Caco-2 (cell line): ENCODE measurements around the gene SLC6A18. TPM values are rescaled to one million over a fixed set of nuclear protein-coding genes. Genes with fewer than 3 reads are reported as not detected.
A peak's percentile ranks its signal among the peaks of the same experiment; 100 is the strongest.

Experiments
- BruUV-seq: library from RNA; stranded (reverse); fragments of 400-500 nt; replicated peaks from 2 replicates; lab custom pipeline; 2021; lab: Mats Ljungman, UMichigan
- CTCF ChIA-PET: fragments of 300-600 bp; sonication (Branson Sonifier 250); formaldehyde crosslinking; loops from one replicate; lab custom pipeline; 2022; ENCODE audit warnings: antibody characterized with exemption; lab: Charles Lee
- POLR2A ChIA-PET: fragments of 300-600 bp; sonication (Branson Sonifier 250); formaldehyde crosslinking; loops from one replicate; lab custom pipeline; 2022; ENCODE audit warnings: antibody characterized with exemption; lab: Charles Lee
- DNase-seq, 2 experiments: peaks; one replicate each; pipeline versions ENCODE4 v3.0.0 to v3.0.0-alpha.2; 2020 to 2022
- H3K27me3 ChIP-seq: replicated peaks from 2 replicates; pipeline ENCODE4 v1.6.0; 2011; ENCODE audit warnings: low read length; ENCODE audit not compliant: control insufficient read depth, insufficient read depth
- H3K36me3 ChIP-seq: 2 replicates; pipeline ENCODE4 v1.5.1; 2011; ENCODE audit warnings: low read length; ENCODE audit not compliant: control insufficient read depth, insufficient read depth
- H3K4me1 ChIP-seq: fragments of 250-450 bp; sonication (Bioruptor Pico); 2 replicates; pipeline ENCODE4 v1.5.1; 2020; ENCODE audit warnings: mild to moderate bottlenecking
- H3K4me3 ChIP-seq: 2 replicates; pipeline ENCODE4 v1.5.1; 2011; ENCODE audit warnings: low read depth, mild to moderate bottlenecking, control low read depth, low read length
- H3K9me3 ChIP-seq: fragments of 250-450 bp; sonication (Bioruptor Pico); 2 replicates; pipeline ENCODE4 v1.5.1; 2020; ENCODE audit warnings: mild to moderate bottlenecking, moderate library complexity
- H3K27ac Mint-ChIP-seq: one replicate; pipeline ENCODE4 v1.8.0; 2022; ENCODE audit warnings: mixed read lengths; ENCODE audit not compliant: unreplicated experiment
- H3K27me3 Mint-ChIP-seq: one replicate; pipeline ENCODE4 v1.8.0; 2022; ENCODE audit warnings: mixed read lengths; ENCODE audit not compliant: insufficient read depth, unreplicated experiment
- H3K36me3 Mint-ChIP-seq: one replicate; pipeline ENCODE4 v1.8.0; 2022; ENCODE audit warnings: mild to moderate bottlenecking, mixed read lengths; ENCODE audit not compliant: insufficient read depth, unreplicated experiment
- H3K4me1 Mint-ChIP-seq: one replicate; pipeline ENCODE4 v1.8.0; 2022; ENCODE audit warnings: low read depth, mixed read lengths; ENCODE audit not compliant: unreplicated experiment
- H3K4me3 Mint-ChIP-seq: one replicate; pipeline ENCODE4 v1.8.0; 2022; ENCODE audit warnings: mild to moderate bottlenecking, moderate library complexity, mixed read lengths; ENCODE audit not compliant: unreplicated experiment
- H3K9me3 Mint-ChIP-seq: one replicate; pipeline ENCODE4 v1.8.0; 2022; ENCODE audit warnings: mixed read lengths; ENCODE audit not compliant: unreplicated experiment
- intact Hi-C: fragments of 100-400 bp; cut with micrococcal nuclease; formaldehyde crosslinking; loops from one replicate; pipeline ENCODE4 v1.10.0; 2022; ENCODE audit not compliant: unreplicated experiment
- total RNA-seq: library from RNA; stranded (reverse); gene quantifications from 2 replicates; pipeline ENCODE4 v1.2.3, GENCODE V29; 2022
- TF ChIP-seq, protein P1 (sequence below), 2 experiments: fragments of 200-600 bp in 1 of 2; IDR thresholded peaks; 1 replicate in 1 of 2; 2 replicates in 1 of 2; pipeline versions ENCODE4 v1.5.1 to v1.8.0; 2011 to 2022; ENCODE audit warnings: antibody characterized with exemption in 1 of 2, control low read depth in 1 of 2, inconsistent platforms in 1 of 2, low read depth in 1 of 2, low read length in 1 of 2, mild to moderate bottlenecking in 1 of 2, moderate library complexity in 1 of 2; ENCODE audit not compliant: insufficient read depth in 1 of 2, severe bottlenecking in 1 of 2, unreplicated experiment in 1 of 2

SLC6A18 gene
- total RNA-seq, 1 experiment from 2014 or later = not detected

GRCh38 chr5:1249366-1250280, 24.4 kb downstream of the SLC6A18 start:
- TF ChIP-seq, protein P1, sequence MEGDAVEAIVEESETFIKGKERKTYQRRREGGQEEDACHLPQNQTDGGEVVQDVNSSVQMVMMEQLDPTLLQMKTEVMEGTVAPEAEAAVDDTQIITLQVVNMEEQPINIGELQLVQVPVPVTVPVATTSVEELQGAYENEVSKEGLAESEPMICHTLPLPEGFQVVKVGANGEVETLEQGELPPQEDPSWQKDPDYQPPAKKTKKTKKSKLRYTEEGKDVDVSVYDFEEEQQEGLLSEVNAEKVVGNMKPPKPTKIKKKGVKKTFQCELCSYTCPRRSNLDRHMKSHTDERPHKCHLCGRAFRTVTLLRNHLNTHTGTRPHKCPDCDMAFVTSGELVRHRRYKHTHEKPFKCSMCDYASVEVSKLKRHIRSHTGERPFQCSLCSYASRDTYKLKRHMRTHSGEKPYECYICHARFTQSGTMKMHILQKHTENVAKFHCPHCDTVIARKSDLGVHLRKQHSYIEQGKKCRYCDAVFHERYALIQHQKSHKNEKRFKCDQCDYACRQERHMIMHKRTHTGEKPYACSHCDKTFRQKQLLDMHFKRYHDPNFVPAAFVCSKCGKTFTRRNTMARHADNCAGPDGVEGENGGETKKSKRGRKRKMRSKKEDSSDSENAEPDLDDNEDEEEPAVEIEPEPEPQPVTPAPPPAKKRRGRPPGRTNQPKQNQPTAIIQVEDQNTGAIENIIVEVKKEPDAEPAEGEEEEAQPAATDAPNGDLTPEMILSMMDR (IDR thresholded peaks at IDR 0.05; ENCODE audit: insufficient read depth in 1 of 2, low read depth in 1 of 2, low read length in 1 of 2, severe bottlenecking in 1 of 2, unreplicated experiment in 1 of 2) = no peak

DNA sequence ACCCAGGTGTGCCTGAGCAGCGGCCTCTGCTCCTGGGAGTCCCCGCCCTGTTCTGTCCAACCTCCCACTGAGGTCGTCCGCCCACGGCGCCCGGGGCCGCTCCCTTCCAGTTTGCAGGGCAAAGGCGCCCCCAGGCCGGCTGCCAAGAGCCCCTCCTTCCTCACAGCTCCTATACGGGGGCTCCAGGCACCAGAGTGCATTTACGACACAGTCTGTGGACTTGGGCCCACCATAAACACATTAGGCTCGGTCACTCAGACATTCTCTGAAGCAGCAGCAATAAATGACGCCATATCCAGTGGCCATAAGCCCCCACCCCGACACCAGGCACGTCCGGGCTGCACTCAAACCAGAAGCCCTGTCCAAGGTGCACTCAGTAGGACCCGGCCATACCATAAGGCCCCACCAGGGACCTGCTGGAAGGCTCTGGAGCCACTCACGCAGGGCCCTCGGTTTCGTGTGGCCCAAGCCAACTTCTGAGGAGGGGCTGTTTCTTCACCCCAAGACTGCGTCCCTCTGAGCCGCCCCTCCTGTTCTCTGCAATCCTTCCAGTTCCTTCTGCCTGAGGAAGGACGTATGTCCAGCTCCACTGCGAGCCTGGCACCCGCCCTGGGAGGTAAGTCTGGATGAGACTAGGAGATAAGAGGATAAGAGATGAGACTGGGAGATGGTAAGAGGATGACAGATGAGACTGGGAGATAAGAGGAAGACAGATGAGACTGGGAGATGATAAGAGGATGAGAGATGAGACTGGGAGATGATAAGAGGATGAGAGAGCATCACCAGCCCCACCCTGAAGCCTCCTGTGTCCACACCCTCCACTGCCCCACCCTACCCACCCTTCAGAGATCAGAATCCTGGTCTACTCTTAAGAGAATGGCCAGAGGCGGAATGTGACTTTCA, 26.7 kb downstream of the SLC6A18 start:
- Mint-ChIP-seq H3K4me1 (peaks cover 6% of the 10 kb centered on the region), H3K36me3 (no peaks in the 10 kb centered on the region), H3K27ac (peak overlapping the region; percentile 45), H3K27me3 (peaks cover 4% of the 10 kb centered on the region), H3K4me3 (peak overlapping the region; percentile 65), H3K9me3 (no peaks in the 10 kb centered on the region)
- CTCF ChIA-PET = no interaction called here
- intact Hi-C loops = no loop called here
- peaks cover 7% of the 10 kb centered on the region for H3K4me1 ChIP-seq
- peak; percentile 53 to 88 for DNase-seq
- H3K27me3 ChIP-seq = no peaks in the 10 kb centered on the region; the same call in 1 of the 2 replicates
- H3K9me3 ChIP-seq = no peaks in the 10 kb centered on the region
- BruUV-seq = no TSS peak
- H3K4me3 ChIP-seq = peak overlapping the region; percentile 5
- H3K36me3 ChIP-seq = no peaks in the 10 kb centered on the region
- POLR2A ChIA-PET = no interaction called here
- TF ChIP-seq, protein P1 (IDR thresholded peaks at IDR 0.05; ENCODE audit: insufficient read depth in 1 of 2, low read depth in 1 of 2, low read length in 1 of 2, severe bottlenecking in 1 of 2, unreplicated experiment in 1 of 2) = no peak

More at GRCh38 chr5:1249366-1250280, 24.4 kb downstream of the SLC6A18 start:
- Histone ChIP-seq H3K4me3 (no peak overlapping the region), H3K27me3 (no peaks in the 10 kb centered on the region; the same call in 1 of the 2 replicates), H3K4me1 (peaks cover 7% of the 10 kb centered on the region), H3K9me3 (no peaks in the 10 kb centered on the region), H3K36me3 (no peaks in the 10 kb centered on the region)
- no peak overlapping the region for H3K4me3 Mint-ChIP-seq
- peaks cover 6% of the 10 kb centered on the region for H3K4me1 Mint-ChIP-seq
- DNase-seq = no peak
- intact Hi-C loops = no loop called here
- peaks cover 7% of the 10 kb centered on the region for H3K27me3 Mint-ChIP-seq
- H3K36me3 Mint-ChIP-seq = no peaks in the 10 kb centered on the region
- CTCF ChIA-PET = no interaction called here
- no TSS peak for BruUV-seq
- POLR2A ChIA-PET = no interaction called here
- no peak overlapping the region for H3K27ac Mint-ChIP-seq
- no peaks in the 10 kb centered on the region for H3K9me3 Mint-ChIP-seq

DNA sequence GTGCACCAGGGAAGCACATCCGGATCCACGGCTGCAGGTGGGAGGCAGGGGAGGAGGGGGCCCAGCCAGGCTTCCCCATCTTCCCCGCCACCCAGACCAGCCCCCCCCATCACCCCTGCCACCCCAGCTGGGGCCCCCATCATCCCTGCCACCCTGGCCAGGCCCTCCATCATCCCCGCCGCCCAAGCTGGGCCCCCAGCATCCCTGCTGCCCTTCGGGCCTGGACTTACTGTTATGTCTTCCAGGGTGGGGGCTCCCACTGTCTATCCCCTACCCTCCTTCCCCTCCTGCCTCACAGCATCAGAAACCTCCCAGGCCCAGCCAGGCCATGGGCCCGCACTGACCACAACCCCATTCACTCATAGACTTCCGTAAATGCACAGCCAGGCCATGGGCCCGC, 27.5 kb downstream of the SLC6A18 start:
- POLR2A ChIA-PET = no interaction called here
- no peaks in the 10 kb centered on the region for H3K9me3 ChIP-seq
- Mint-ChIP-seq H3K27me3 (peaks cover 4% of the 10 kb centered on the region), H3K36me3 (peaks cover 6% of the 10 kb centered on the region), H3K4me3 (no peak overlapping the region), H3K27ac (no peak overlapping the region), H3K4me1 (peaks cover 6% of the 10 kb centered on the region), H3K9me3 (no peaks in the 10 kb centered on the region)
- CTCF ChIA-PET = no interaction called here
- TF ChIP-seq, protein P1 (IDR thresholded peaks at IDR 0.05; ENCODE audit: insufficient read depth in 1 of 2, low read depth in 1 of 2, low read length in 1 of 2, severe bottlenecking in 1 of 2, unreplicated experiment in 1 of 2) = no peak
- no peaks in the 10 kb centered on the region for H3K36me3 ChIP-seq
- peaks cover 7% of the 10 kb centered on the region for H3K4me1 ChIP-seq
- no peaks in the 10 kb centered on the region; the same call in 1 of the 2 replicates for H3K27me3 ChIP-seq
- no peak for DNase-seq
- H3K4me3 ChIP-seq = no peak overlapping the region
- no TSS peak for BruUV-seq
- intact Hi-C loops = no loop called here
